ENCODE results near the gene UBE2G1. TPM values are rescaled to one million over a fixed set of nuclear protein-coding genes. Genes with fewer than 3 reads are reported as not detected.

The UBE2G1 gene
- total and polyA plus RNA-seq, 2 of the 8 experiments (the other 6 are each of a cell fraction or from before 2014, with no cell fraction given) = 73.9 to 170 TPM

DNA sequence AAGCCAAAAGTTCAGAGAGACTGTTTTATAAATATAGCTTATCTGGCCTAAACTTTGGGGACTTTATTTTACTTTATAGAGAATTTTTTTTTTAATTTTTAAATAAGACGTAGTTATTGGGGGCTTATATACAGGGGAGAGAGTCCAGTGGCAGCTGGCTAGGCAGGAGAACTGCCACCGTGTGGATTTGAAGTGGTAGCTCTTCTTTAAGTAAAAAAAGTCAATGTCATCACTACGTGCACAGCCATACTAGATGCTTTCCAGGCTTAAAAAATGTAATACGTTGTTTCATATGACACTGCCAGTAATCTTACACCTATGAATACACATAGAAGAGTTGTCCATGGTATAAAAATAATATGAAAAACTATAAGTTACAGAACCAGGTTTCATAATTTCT lies 70.8 kb downstream of the UBE2G1 start:
- Histone ChIP-seq H3K23ac (ENCODE audit: insufficient read length) (no peak overlapping the region), H2AK5ac (ENCODE audit: low read depth, low read length) (no peak overlapping the region), H3K9me3 (ENCODE audit: insufficient read depth in 2 of 2, low read depth in 1 of 2, low read length in 1 of 2) (no peaks in the 10 kb centered on the region), H3K4me3 (ENCODE audit: extremely low read depth in 1 of 4, insufficient read depth in 2 of 4, low read depth in 3 of 4, low read length in 4 of 4) (no peak overlapping the region), H3K27me3 (replicated peaks in 1 of 4; ENCODE audit: control insufficient read depth in 3 of 4, extremely low read depth in 1 of 4, insufficient read depth in 3 of 4, low read length in 3 of 4) (no peaks in the 10 kb centered on the region), H3K36me3 (ENCODE audit: control insufficient read depth in 2 of 4, insufficient read depth in 4 of 4, low read length in 3 of 4) (peaks cover 0 to 46% (median 3%) of the 10 kb centered on the region in 4 experiments; a peak in 5 of 8 replicates), H4K20me1 (replicated peaks in 1 of 2; ENCODE audit: control insufficient read depth in 1 of 2, insufficient read depth in 2 of 2, low read length in 2 of 2) (peaks cover 0 to 4% of the 10 kb centered on the region in 2 experiments), H3K14ac (ENCODE audit: insufficient read length) (no peak overlapping the region), H3K56ac (replicated peaks; ENCODE audit: insufficient read length, low read depth, low read length) (no peak overlapping the region), H3K4me1 (replicated peaks in 1 of 4; ENCODE audit: control insufficient read depth in 3 of 4, insufficient read depth in 4 of 4, low read length in 3 of 4) (no peaks in the 10 kb centered on the region), H2BK20ac (ENCODE audit: low read length) (no peak overlapping the region), H2BK5ac (ENCODE audit: low read depth, low read length) (no peak overlapping the region), H4K8ac (ENCODE audit: extremely low read depth, insufficient read depth, low read length) (no peak overlapping the region), H2BK15ac (ENCODE audit: low read length) (no peak overlapping the region), H3K79me1 (ENCODE audit: low read depth, low read length) (peaks cover 4% of the 10 kb centered on the region), H3K79me2 (ENCODE audit: control insufficient read depth in 1 of 2, insufficient read depth in 2 of 2, low read length in 2 of 2) (peaks cover 0 to 75% of the 10 kb centered on the region in 2 experiments; a peak in 2 of 4 replicates), H4K5ac (ENCODE audit: insufficient read length, low read depth, low read length) (no peak overlapping the region), H2AFZ (ENCODE audit: low read length) (no peak overlapping the region), H3K4ac (replicated peaks; ENCODE audit: insufficient read length, low read depth, low read length) (no peak overlapping the region), H3K9ac (replicated peaks in 1 of 4; ENCODE audit: extremely low read depth in 1 of 4, low read depth in 3 of 4, low read length in 3 of 4) (no peak overlapping the region), H3K18ac (ENCODE audit: extremely low read depth, low read length) (no peak overlapping the region), H3K27ac (ENCODE audit: low read depth, low read length) (no peak overlapping the region), H2BK12ac (ENCODE audit: low read depth, low read length) (no peak overlapping the region), H4K91ac (replicated peaks; ENCODE audit: insufficient read length, low read length) (no peak overlapping the region), H2BK120ac (replicated peaks; ENCODE audit: low read depth, low read length) (no peak overlapping the region), H3K4me2 (ENCODE audit: insufficient read depth in 1 of 2, low read depth in 2 of 2, low read length in 2 of 2) (no peak overlapping the region), H3K23me2 (ENCODE audit: low read depth, low read length) (no peaks in the 10 kb centered on the region)
- POLR2A ChIA-PET (ENCODE audit: partially characterized antibody) = interaction anchor here (0.6 to 1.3 kb wide), 2 partner anchors 8 to 346 kb away, joined by 3 to 4 read pairs; no protein-coding TSS in a partner anchor
- FAIRE-seq (no peak), DNase-seq (ENCODE audit: low read depth in 1 of 2, low spot score in 2 of 2) (no peak)
- CTCF ChIA-PET (ENCODE audit: partially characterized antibody) = interaction anchor here (0.5 to 1.2 kb wide), 4 partner anchors 8 to 173 kb away, joined by 3 to 5 read pairs (median 4); no protein-coding TSS in a partner anchor
- 70% methylated on average over 4 of the region's 4 CpGs; no CpG with 5 or more reads in 1 of the 2 experiments for WGBS, 2 experiments (ENCODE audit: extremely low coverage in 1 of 2, insufficient coverage in 1 of 2, insufficient read length in 1 of 2, insufficient replicate concordance in 2 of 2, low coverage in 1 of 2, low lambda C conversion rate in 2 of 2, missing lambda C conversion rate in 1 of 2)
- TF ChIP-seq KDM1A (IDR thresholded peaks at IDR 0.05; ENCODE audit: borderline replicate concordance, low read length) (no peak), CEBPB (IDR thresholded peaks at IDR 0.05; ENCODE audit: low read depth, low read length) (no peak), HDAC6 (IDR thresholded peaks at IDR 0.05; ENCODE audit: low read depth, low read length) (no peak), SIRT6 (IDR thresholded peaks at IDR 0.05; ENCODE audit: low read length) (no peak), TBP (IDR thresholded peaks at IDR 0.05; ENCODE audit: low read depth, low read length) (no peak), RBBP5 (IDR thresholded peaks at IDR 0.05; ENCODE audit: borderline replicate concordance, low read depth, low read length) (no peak), SUZ12 (IDR thresholded peaks at IDR 0.05; ENCODE audit: low read length) (no peak), POLR2A (IDR thresholded peaks at IDR 0.05; ENCODE audit: control extremely low read depth in 1 of 2, low read depth in 2 of 2, low read length in 2 of 2) (no peak), RXRA (IDR thresholded peaks at IDR 0.05; ENCODE audit: insufficient read depth, low read depth, low read length) (no peak), YY1 (IDR thresholded peaks at IDR 0.05; ENCODE audit: low read depth, low read length) (no peak), JUND (IDR thresholded peaks at IDR 0.05; ENCODE audit: low read length) (no peak), CHD2 (IDR thresholded peaks at IDR 0.05; ENCODE audit: low read length) (no peak), NANOG (IDR thresholded peaks at IDR 0.05; ENCODE audit: insufficient read depth, low read depth, low read length, poor library complexity, severe bottlenecking) (no peak), GABPA (IDR thresholded peaks at IDR 0.05; ENCODE audit: borderline replicate concordance, insufficient read depth, low read length) (no peak), TEAD4 (IDR thresholded peaks at IDR 0.05; ENCODE audit: low read depth, low read length) (no peak)
- TF ChIP-seq, protein P1, sequence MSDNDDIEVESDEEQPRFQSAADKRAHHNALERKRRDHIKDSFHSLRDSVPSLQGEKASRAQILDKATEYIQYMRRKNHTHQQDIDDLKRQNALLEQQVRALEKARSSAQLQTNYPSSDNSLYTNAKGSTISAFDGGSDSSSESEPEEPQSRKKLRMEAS (IDR thresholded peaks at IDR 0.05) = no peak

Data from H1 (cell line).